Caki2 (cell line): ENCODE data around the gene SCG2. TPM values are rescaled to one million over a fixed set of nuclear protein-coding genes. Genes with fewer than 3 reads are reported as not detected.

Experiments
- DNase-seq: peaks from one replicate; pipeline ENCODE4 v3.0.0-alpha.2; 2015; ENCODE audit warnings: low read depth
- in situ Hi-C: cut with HindIII; loops from 2 replicates; pipeline ENCODE4 v1.10.0; 2016; ENCODE audit warnings: low sequenced_read_pairs, low pct_unique_long_range_greater_than_20kb, mixed read lengths
- total RNA-seq: library from RNA; depleted of rRNA; stranded (reverse); fragments of >200 nt; shearing (Covaris generic); gene quantifications from 2 replicates; pipeline ENCODE4 v1.2.3, GENCODE V29; 2014; ENCODE audit warnings: low replicate concordance; rRNA removed

SCG2 gene
- total RNA-seq = 2.4 and 3.1 TPM in 2 replicates

GRCh38 chr2:223601932-223602666, at the start of gene SCG2:
Gene SCG2, minus strand, starts transcription at chr2:223602361. Its CDS starts 3,079 bp downstream, at chr2:223599282.
- in situ Hi-C loops = no loop called here
- peak; percentile 61 for DNase-seq

GRCh38 chr2:223649554-223650533, 47.7 kb upstream of the SCG2 start:
- in situ Hi-C loops = no loop called here
- no peak for DNase-seq

GRCh38 chr2:223648755-223649154, 46.6 kb upstream of the SCG2 start:
- in situ Hi-C loops = no loop called here
- DNase-seq = no peak

- no peak for DNase-seq
- in situ Hi-C loops = no loop called here
Observed at GRCh38 chr2:223647258-223647952, 45.2 kb upstream of the SCG2 start.

GRCh38 chr2:223644136-223644535, 42.0 kb upstream of the SCG2 start:
- in situ Hi-C loops = no loop called here
- peak; percentile 26 for DNase-seq

- in situ Hi-C loops = no loop called here
- DNase-seq = peak; percentile 58
Observed at GRCh38 chr2:223643309-223643708, 41.1 kb upstream of the SCG2 start.

GRCh38 chr2:223642506-223642905, 40.3 kb upstream of the SCG2 start:
- in situ Hi-C loops = no loop called here

GRCh38 chr2:223641082-223641481, 38.9 kb upstream of the SCG2 start:
- in situ Hi-C loops = no loop called here
- no peak for DNase-seq

More at GRCh38 chr2:223642506-223642905, 40.3 kb upstream of the SCG2 start:
- no peak for DNase-seq

GRCh38 chr2:223635080-223635479, 32.9 kb upstream of the SCG2 start:
- in situ Hi-C loops = no loop called here
- no peak for DNase-seq

GRCh38 chr2:223634238-223634637, 32.1 kb upstream of the SCG2 start:
- DNase-seq = no peak
- in situ Hi-C loops = no loop called here

- in situ Hi-C loops = no loop called here
- DNase-seq = peak; percentile 77
Observed at GRCh38 chr2:223633656-223634055, 31.5 kb upstream of the SCG2 start.

- in situ Hi-C loops = no loop called here
- DNase-seq = no peak
Observed at GRCh38 chr2:223632826-223633225, 30.7 kb upstream of the SCG2 start.

- DNase-seq = no peak
- in situ Hi-C loops = no loop called here
Observed at GRCh38 chr2:223626716-223627115, 24.6 kb upstream of the SCG2 start.

GRCh38 chr2:223625652-223626051, 23.5 kb upstream of the SCG2 start:
- in situ Hi-C loops = no loop called here

GRCh38 chr2:223621901-223622300, 19.7 kb upstream of the SCG2 start:
- in situ Hi-C loops = no loop called here
- DNase-seq = no peak

More at GRCh38 chr2:223625652-223626051, 23.5 kb upstream of the SCG2 start:
- no peak for DNase-seq

- DNase-seq = no peak
- in situ Hi-C loops = no loop called here
Observed at GRCh38 chr2:223619486-223620129, 17.4 kb upstream of the SCG2 start.

- in situ Hi-C loops = no loop called here
- no peak for DNase-seq
Observed at GRCh38 chr2:223618172-223619035, 16.2 kb upstream of the SCG2 start.
